Stimulated activated naive B cell treated with anti-CD40 and anti-IgM and Interleukin-4, amounts not matched to agents 10 μg/mL and 1 μg/mL and 100 μg/mL, for 72 hours (primary cell): Measurements from ENCODE around the gene BIRC2.

Experiments
- ATAC-seq, 2 donors: fragments of 150-1000 bp; cut with Tn5 transposase; replicated peaks; 2 replicates each; pipeline ENCODE4 v1.10.0; 2021; ENCODE audit warnings: moderate library complexity in 1 of 2
- DNase-seq: peaks from one replicate; pipeline ENCODE4 v3.0.0; 2021
- H3K27ac Mint-ChIP-seq: one replicate; pipeline ENCODE4 v1.8.0; 2022; ENCODE audit warnings: mild to moderate bottlenecking, mixed read lengths
- H3K27me3 Mint-ChIP-seq, 2 donors: one replicate each; pipeline ENCODE4 v1.8.0; 2022; ENCODE audit warnings: mixed read lengths in 2 of 2
- H3K36me3 Mint-ChIP-seq, 2 donors: one replicate each; pipeline ENCODE4 v1.8.0; 2022; ENCODE audit warnings: mixed read lengths in 2 of 2, mild to moderate bottlenecking in 1 of 2
- H3K4me1 Mint-ChIP-seq, 2 donors: one replicate each; pipeline ENCODE4 v1.8.0; 2022; ENCODE audit warnings: mixed read lengths in 2 of 2, mild to moderate bottlenecking in 1 of 2
- H3K4me3 Mint-ChIP-seq, 2 donors: one replicate each; pipeline ENCODE4 v1.8.0; 2022; ENCODE audit warnings: mild to moderate bottlenecking in 2 of 2, mixed read lengths in 2 of 2, moderate library complexity in 1 of 2
- H3K9me3 Mint-ChIP-seq, 2 donors: one replicate each; pipeline ENCODE4 v1.8.0; 2022; ENCODE audit warnings: mixed read lengths in 2 of 2, mild to moderate bottlenecking in 1 of 2

Gene BIRC2

GRCh38 chr11:102316346-102316904 is 30.6 kb upstream of the BIRC2 start:
- Mint-ChIP-seq H3K27me3 (peaks cover 0 to 4% of the 10 kb centered on the region in 2 donors), H3K4me3 (peak overlapping the region; percentile 82 to 94), H3K9me3 (no peaks in the 10 kb centered on the region), H3K27ac (peak overlapping the region; percentile 99), H3K4me1 (peaks cover 37 to 56% of the 10 kb centered on the region in 2 donors), H3K36me3 (peaks cover 33 to 39% of the 10 kb centered on the region in 2 donors)
- DNase-seq (no peak), ATAC-seq (no peak)

- peak; percentile 98 for DNase-seq
- Mint-ChIP-seq H3K27ac (peak within 1 kb of the TSS; percentile 99), H3K4me1 (peaks cover 41 to 64% of the 10 kb centered on the region in 2 donors), H3K9me3 (no peaks in the 10 kb centered on the region), H3K36me3 (peaks cover 41 to 47% of the 10 kb centered on the region in 2 donors), H3K27me3 (peaks cover 0 to 4% of the 10 kb centered on the region in 2 donors), H3K4me3 (peak within 1 kb of the TSS; percentile 92 to 94)
- ATAC-seq, result peak; percentile 86 to 89
These were observed 29.8 kb upstream of the BIRC2 start, which contains the start of gene BIRC3 for GRCh38 chr11:102317099-102317767. Gene BIRC3, plus strand, starts transcription at chr11:102317484. Its CDS starts 7,026 bp downstream, at chr11:102324510.

- DNase-seq, result no peak
- peaks cover 0 to 4% of the 10 kb centered on the region in 2 donors for H3K27me3 Mint-ChIP-seq
- peak overlapping the region; percentile 99 for H3K27ac Mint-ChIP-seq
- peak overlapping the region; percentile 92 to 94 for H3K4me3 Mint-ChIP-seq
- H3K36me3 Mint-ChIP-seq, result peaks cover 43 to 51% of the 10 kb centered on the region in 2 donors
- no peak for ATAC-seq
- peaks cover 42 to 68% of the 10 kb centered on the region in 2 donors for H3K4me1 Mint-ChIP-seq
- H3K9me3 Mint-ChIP-seq, result no peaks in the 10 kb centered on the region
These were observed 29.3 kb upstream of the BIRC2 start for GRCh38 chr11:102317768-102318103.

GRCh38 chr11:102318469-102318868 is 28.5 kb upstream of the BIRC2 start:
- peaks cover 37 to 64% of the 10 kb centered on the region in 2 donors for H3K4me1 Mint-ChIP-seq

GRCh38 chr11:102319544-102319943 is 27.5 kb upstream of the BIRC2 start:
- Mint-ChIP-seq H3K27ac (peak overlapping the region; percentile 95), H3K9me3 (no peaks in the 10 kb centered on the region), H3K27me3 (peaks cover 0 to 4% of the 10 kb centered on the region in 2 donors), H3K4me3 (peak overlapping the region; percentile 91 to 92), H3K4me1 (peaks cover 31 to 58% of the 10 kb centered on the region in 2 donors), H3K36me3 (peaks cover 48 to 57% of the 10 kb centered on the region in 2 donors)
- ATAC-seq, result no peak
- no peak for DNase-seq

More at GRCh38 chr11:102318469-102318868, 28.5 kb upstream of the BIRC2 start:
- Mint-ChIP-seq H3K36me3 (peaks cover 44 to 55% of the 10 kb centered on the region in 2 donors), H3K9me3 (no peaks in the 10 kb centered on the region), H3K4me3 (peak overlapping the region; percentile 91 to 92), H3K27ac (peak overlapping the region; percentile 95), H3K27me3 (peaks cover 0 to 4% of the 10 kb centered on the region in 2 donors)
- DNase-seq (peak; percentile 44), ATAC-seq (peak; percentile 26 to 34)

GRCh38 chr11:102320188-102320587 is 26.8 kb upstream of the BIRC2 start:
- ATAC-seq, result no peak
- peaks cover 30 to 60% of the 10 kb centered on the region in 2 donors for H3K4me1 Mint-ChIP-seq

GRCh38 chr11:102320679-102321078 is 26.3 kb upstream of the BIRC2 start:
- Mint-ChIP-seq H3K4me3 (peak overlapping the region; percentile 91 to 92), H3K27ac (peak overlapping the region; percentile 95), H3K27me3 (peaks cover 0 to 4% of the 10 kb centered on the region in 2 donors), H3K4me1 (peaks cover 30 to 56% of the 10 kb centered on the region in 2 donors), H3K36me3 (peaks cover 53 to 62% of the 10 kb centered on the region in 2 donors), H3K9me3 (no peaks in the 10 kb centered on the region)
- no peak for ATAC-seq
- DNase-seq, result no peak

More at GRCh38 chr11:102320188-102320587, 26.8 kb upstream of the BIRC2 start:
- Mint-ChIP-seq H3K27ac (peak overlapping the region; percentile 95), H3K9me3 (no peaks in the 10 kb centered on the region), H3K36me3 (peaks cover 53 to 62% of the 10 kb centered on the region in 2 donors), H3K4me3 (peak overlapping the region; percentile 91 to 92), H3K27me3 (peaks cover 0 to 4% of the 10 kb centered on the region in 2 donors)
- no peak for DNase-seq

- peaks cover 27 to 45% of the 10 kb centered on the region in 2 donors for H3K4me1 Mint-ChIP-seq
- H3K27me3 Mint-ChIP-seq, result no peaks in the 10 kb centered on the region
- H3K9me3 Mint-ChIP-seq, result no peaks in the 10 kb centered on the region
- ATAC-seq (no peak), DNase-seq (no peak)
- peak overlapping the region; percentile 75 for H3K4me3 Mint-ChIP-seq
- peak overlapping the region; percentile 84 for H3K27ac Mint-ChIP-seq
- H3K36me3 Mint-ChIP-seq, result peaks cover 55 to 64% of the 10 kb centered on the region in 2 donors
These were observed 24.5 kb upstream of the BIRC2 start for GRCh38 chr11:102322560-102322959.

GRCh38 chr11:102323542-102324251 is 23.3 kb upstream of the BIRC2 start:
- no peaks in the 10 kb centered on the region for H3K9me3 Mint-ChIP-seq
- no peak overlapping the region for H3K27ac Mint-ChIP-seq
- H3K27me3 Mint-ChIP-seq, result no peaks in the 10 kb centered on the region
- no peak for DNase-seq
- peaks cover 48 to 56% of the 10 kb centered on the region in 2 donors for H3K36me3 Mint-ChIP-seq
- no peak overlapping the region for H3K4me3 Mint-ChIP-seq
- ATAC-seq, result no peak
- H3K4me1 Mint-ChIP-seq, result peaks cover 23 to 43% of the 10 kb centered on the region in 2 donors

- Mint-ChIP-seq H3K9me3 (no peaks in the 10 kb centered on the region), H3K4me1 (peaks cover 22 to 39% of the 10 kb centered on the region in 2 donors), H3K36me3 (peaks cover 40 to 50% of the 10 kb centered on the region in 2 donors), H3K27me3 (no peaks in the 10 kb centered on the region), H3K4me3 (peak overlapping the region in 1 of 2 donors; percentile 22), H3K27ac (peak overlapping the region; percentile 9)
- DNase-seq, result no peak
- no peak for ATAC-seq
These were observed 21.9 kb upstream of the BIRC2 start for GRCh38 chr11:102325088-102325487.

GRCh38 chr11:102328748-102329147 is 18.3 kb upstream of the BIRC2 start:
- Mint-ChIP-seq H3K4me1 (peaks cover 22 to 23% of the 10 kb centered on the region in 2 donors), H3K27me3 (no peaks in the 10 kb centered on the region), H3K4me3 (no peak overlapping the region), H3K36me3 (peaks cover 39 to 41% of the 10 kb centered on the region in 2 donors), H3K27ac (no peak overlapping the region), H3K9me3 (no peaks in the 10 kb centered on the region)
- no peak for DNase-seq
- ATAC-seq, result no peak

GRCh38 chr11:102330231-102330630 is 16.8 kb upstream of the BIRC2 start:
- H3K36me3 Mint-ChIP-seq, result peaks cover 33 to 38% of the 10 kb centered on the region in 2 donors
- DNase-seq, result no peak
- no peak overlapping the region for H3K4me3 Mint-ChIP-seq
- ATAC-seq, result no peak
- peak overlapping the region; percentile 6 for H3K27ac Mint-ChIP-seq
- no peaks in the 10 kb centered on the region for H3K9me3 Mint-ChIP-seq
- H3K27me3 Mint-ChIP-seq, result no peaks in the 10 kb centered on the region
- H3K4me1 Mint-ChIP-seq, result peaks cover 15 to 20% of the 10 kb centered on the region in 2 donors

GRCh38 chr11:102331341-102331740 is 15.7 kb upstream of the BIRC2 start:
- DNase-seq (no peak), ATAC-seq (no peak)
- Mint-ChIP-seq H3K27me3 (no peaks in the 10 kb centered on the region), H3K9me3 (no peaks in the 10 kb centered on the region), H3K27ac (peak overlapping the region; percentile 14), H3K36me3 (peaks cover 32 to 35% of the 10 kb centered on the region in 2 donors), H3K4me3 (no peak overlapping the region), H3K4me1 (peaks cover 15 to 20% of the 10 kb centered on the region in 2 donors)

- no peaks in the 10 kb centered on the region for H3K9me3 Mint-ChIP-seq
- no peaks in the 10 kb centered on the region for H3K27me3 Mint-ChIP-seq
- H3K4me3 Mint-ChIP-seq, result no peak overlapping the region
- peak overlapping the region; percentile 32 for H3K27ac Mint-ChIP-seq
- ATAC-seq (peak; percentile 18 to 34), DNase-seq (no peak)
- H3K4me1 Mint-ChIP-seq, result peaks cover 15 to 17% of the 10 kb centered on the region in 2 donors
- H3K36me3 Mint-ChIP-seq, result peaks cover 26 to 31% of the 10 kb centered on the region in 2 donors
These were observed 14.4 kb upstream of the BIRC2 start for GRCh38 chr11:102332611-102332994.
